ENCODE measurements around the gene CLEC4G.

The CLEC4G gene

GRCh38 chr19:7729831-7730285 is 2.1 kb downstream of the CLEC4G start:
- no peak for TF ChIP-seq CTCF (IDR thresholded peaks at IDR 0.05; ENCODE audit: low read depth, low read length)
- H3K4me3 ChIP-seq (replicated peaks in 1 of 2; ENCODE audit: low read depth in 2 of 2, low read length in 2 of 2): no peak overlapping the region
- DNase-seq (ENCODE audit: low read depth in 2 of 2): no peak

GRCh38 chr19:7729211-7729610 is 2.7 kb downstream of the CLEC4G start:
- no peak for DNase-seq (ENCODE audit: low read depth in 2 of 2)
- TF ChIP-seq CTCF (IDR thresholded peaks at IDR 0.05; ENCODE audit: low read depth, low read length): no peak

GRCh38 chr19:7725791-7726190 is 6.1 kb downstream of the CLEC4G start:
- no peak overlapping the region for H3K4me3 ChIP-seq (replicated peaks in 1 of 2; ENCODE audit: low read depth in 2 of 2, low read length in 2 of 2)
- no peak for DNase-seq (ENCODE audit: low read depth in 2 of 2)
- no peak for TF ChIP-seq CTCF (IDR thresholded peaks at IDR 0.05; ENCODE audit: low read depth, low read length)

More at GRCh38 chr19:7729211-7729610, 2.7 kb downstream of the CLEC4G start:
- H3K4me3 ChIP-seq (replicated peaks in 1 of 2; ENCODE audit: low read depth in 2 of 2, low read length in 2 of 2): no peak overlapping the region

- TF ChIP-seq CTCF (IDR thresholded peaks at IDR 0.05; ENCODE audit: low read depth, low read length): no peak
- no peak for DNase-seq (ENCODE audit: low read depth in 2 of 2)
- no peak overlapping the region for H3K4me3 ChIP-seq (replicated peaks in 1 of 2; ENCODE audit: low read depth in 2 of 2, low read length in 2 of 2)
Observed at GRCh38 chr19:7722231-7722651, 9.7 kb downstream of the CLEC4G start.

- no peak overlapping the region for H3K4me3 ChIP-seq (replicated peaks in 1 of 2; ENCODE audit: low read depth in 2 of 2, low read length in 2 of 2)
- TF ChIP-seq CTCF (IDR thresholded peaks at IDR 0.05; ENCODE audit: low read depth, low read length): no peak
- DNase-seq (ENCODE audit: low read depth in 2 of 2): no peak
Observed at GRCh38 chr19:7720351-7720750, 11.6 kb downstream of the CLEC4G start.

GRCh38 chr19:7718668-7719067 is 13.2 kb downstream of the CLEC4G start:
- H3K4me3 ChIP-seq (replicated peaks in 1 of 2; ENCODE audit: low read depth in 2 of 2, low read length in 2 of 2): no peak overlapping the region
- no peak for TF ChIP-seq CTCF (IDR thresholded peaks at IDR 0.05; ENCODE audit: low read depth, low read length)
- DNase-seq (ENCODE audit: low read depth in 2 of 2): no peak

GRCh38 chr19:7716762-7717161 is 15.1 kb downstream of the CLEC4G start:
- no peak overlapping the region for H3K4me3 ChIP-seq (replicated peaks in 1 of 2; ENCODE audit: low read depth in 2 of 2, low read length in 2 of 2)
- no peak for TF ChIP-seq CTCF (IDR thresholded peaks at IDR 0.05; ENCODE audit: low read depth, low read length)
- DNase-seq (ENCODE audit: low read depth in 2 of 2): no peak

Measured in cardiac fibroblast (primary cell).